ENCODE measurements around the gene DRAM1. TPM values are rescaled to one million over a fixed set of nuclear protein-coding genes. Genes with fewer than 3 reads are reported as not detected.

Gene DRAM1
- total and polyA plus RNA-seq, 9 of the 15 experiments (the other 6 are each of a cell fraction or from before 2014, with no cell fraction given): 1.4 to 4.3 (median 2.7) TPM

DNA sequence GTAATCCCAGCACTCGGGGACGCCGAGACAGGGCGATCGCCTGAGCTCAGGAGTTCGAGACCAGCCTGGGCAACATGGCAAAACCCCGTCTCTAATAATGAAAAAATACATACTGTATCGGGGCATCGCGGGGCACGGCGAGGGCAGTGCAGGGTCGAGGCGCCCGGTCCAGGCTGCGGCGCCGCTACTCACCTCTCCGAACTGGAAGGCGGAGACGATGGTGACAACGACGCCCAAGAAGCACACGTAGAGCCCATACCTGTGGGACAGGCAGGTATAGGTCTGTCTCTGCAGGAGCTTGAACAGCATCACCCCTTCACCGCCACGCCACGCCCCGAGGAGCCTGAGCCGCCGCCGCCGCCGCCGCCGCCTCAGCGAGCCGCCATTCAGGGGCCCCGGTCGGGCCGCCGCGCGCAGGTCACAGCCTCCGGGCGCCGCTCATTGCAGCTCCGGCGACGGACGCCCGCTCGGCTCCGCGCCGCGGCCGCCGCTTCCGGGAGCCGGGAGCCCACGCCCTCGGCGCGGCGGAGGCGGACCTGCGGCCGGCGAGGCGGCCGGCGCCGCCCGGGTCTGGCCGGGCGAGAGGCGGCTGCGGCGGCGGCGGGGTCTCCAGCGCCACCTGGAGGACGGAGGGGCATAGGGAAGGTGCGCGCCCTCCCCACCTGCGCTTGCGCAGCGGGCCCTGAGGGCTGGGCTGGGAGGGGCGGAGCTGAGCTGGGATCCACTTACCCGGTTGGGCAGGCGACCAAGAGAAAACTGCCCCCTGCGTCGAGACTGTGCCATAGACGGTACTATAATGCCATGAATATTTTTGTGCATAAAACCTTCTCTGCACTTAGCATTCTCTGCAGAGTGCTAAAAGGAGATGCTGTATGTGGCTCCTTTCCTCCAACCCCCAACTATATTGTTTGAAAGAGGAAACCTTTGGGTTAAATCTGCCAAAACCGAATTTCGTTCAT, 46.7 kb upstream of the DRAM1 start, which contains the start of gene GNPTAB:
Gene GNPTAB (minus strand): TSS at position 593 of the 959 bp plus-strand sequence. CDS start 284 bp downstream, at position 309.
- intact Hi-C loops (cut with micrococcal nuclease) (loop anchor here (1.0 to 10.0 kb wide), 4 partner anchors 38 to 256 kb away; no protein-coding TSS in a partner anchor), in situ Hi-C loops (cut with MboI) (loop anchor here (5.0 kb wide), 1 partner anchor 53 kb away; no protein-coding TSS in a partner anchor)
- WGBS (ENCODE audit: insufficient coverage, low coverage, missing lambda C conversion rate): under 1% methylated on average over 77 of the region's 96 CpGs
- peak within 1 kb of the TSS; percentile 89 for H3K4me3 ChIP-seq
- CTCF ChIA-PET (ENCODE audit: low intra/inter-chr PET ratio): interaction anchor here (0.5 to 3.1 kb wide), 5 partner anchors 57 to 871 kb away, joined by 3 to 23 read pairs (median 4); no protein-coding TSS in a partner anchor
- ATAC-seq (peak; percentile 94), DNase-seq (ENCODE audit: extremely low read depth in 1 of 4, low spot score in 3 of 4) (peak; percentile 96 to 99 (median 98)), FAIRE-seq (peak; percentile 91)
- H3K36me3 ChIP-seq (ENCODE audit: control insufficient read depth, insufficient read depth, low read length): peaks cover 5% of the 10 kb centered on the region; the same call in 1 of the 3 replicates
- peak within 1 kb of the TSS; percentile 91 for H3K4me2 ChIP-seq (ENCODE audit: insufficient read depth, low read length)
- no peaks in the 10 kb centered on the region for H3K27me3 ChIP-seq (ENCODE audit: control insufficient read depth in 2 of 2, insufficient read depth in 2 of 2, low read length in 2 of 2)
- H3K9me3 ChIP-seq (replicated peaks; ENCODE audit: control insufficient read depth, insufficient read depth, low read depth, low read length): no peaks in the 10 kb centered on the region
- H2AFZ ChIP-seq (ENCODE audit: low read depth, low read length): peak within 1 kb of the TSS; percentile 99
- H3K79me2 ChIP-seq (ENCODE audit: control insufficient read depth, insufficient read depth, low read length): peaks cover 43% of the 10 kb centered on the region
- peaks cover 13 to 33% of the 10 kb centered on the region in 2 experiments for H3K4me1 ChIP-seq (replicated peaks in 1 of 2; ENCODE audit: control insufficient read depth in 2 of 2, insufficient read depth in 2 of 2, low read length in 2 of 2)
- H4K20me1 ChIP-seq (replicated peaks; ENCODE audit: control insufficient read depth, insufficient read depth, low read length): no peaks in the 10 kb centered on the region
- POLR2A ChIA-PET: interaction anchor here (0.7 to 7.5 kb wide), 6 partner anchors 15 to 423 kb away, joined by 3 to 41 read pairs (median 4); partner anchors contain the start of genes ARL1 and DRAM1
- no TSS peak for BruUV-seq (replicated peaks)
- H3K9ac ChIP-seq (ENCODE audit: insufficient read depth in 1 of 2, low read depth in 2 of 2, low read length in 2 of 2): peak within 1 kb of the TSS; percentile 78 to 99
- no peaks in the 10 kb centered on the region for H3K9me1 ChIP-seq (ENCODE audit: control insufficient read depth, insufficient read depth, low read length)
- peak within 1 kb of the TSS; percentile 77 for H3K27ac ChIP-seq (ENCODE audit: extremely low read depth, low read depth, low read length)
- TF ChIP-seq DMBX1 (CRISPR knock-in tag; IDR thresholded peaks at IDR 0.05; ENCODE audit: borderline replicate concordance) (no peak), NFXL1 (CRISPR knock-in tag; IDR thresholded peaks at IDR 0.05) (no peak), ZNF41 (CRISPR knock-in tag; conservative IDR thresholded peaks at IDR 0.05) (no peak), CREM (IDR thresholded peaks at IDR 0.05; ENCODE audit: low read depth) (peak; percentile 42; the same call in 1 of the 2 replicates), RBM22 (IDR thresholded peaks at IDR 0.05; ENCODE audit: low read depth, low read length, poor library complexity, severe bottlenecking) (no peak), ZNF511 (CRISPR knock-in tag; IDR thresholded peaks at IDR 0.05) (no peak), ZNF79 (CRISPR knock-in tag; IDR thresholded peaks at IDR 0.05; ENCODE audit: low read depth) (no peak), MAZ (CRISPR knock-in tag; conservative IDR thresholded peaks at IDR 0.05 in 1 of 2, IDR thresholded peaks at IDR 0.05 in 1 of 2) (peak in 1 of 2 experiments; percentile 42; a peak in 1 of 4 replicates), E2F6 (IDR thresholded peaks at IDR 0.05; ENCODE audit: borderline replicate concordance in 1 of 2, extremely low read depth in 1 of 2, insufficient read depth in 1 of 2, insufficient read length in 1 of 2, low read depth in 1 of 2, low read length in 1 of 2, poor library complexity in 1 of 2, severe bottlenecking in 1 of 2) (peak in 1 of 2 experiments; percentile 32), YY1 (IDR thresholded peaks at IDR 0.05; ENCODE audit: borderline replicate concordance in 1 of 3, control insufficient read depth in 1 of 3, extremely low read depth in 1 of 3, insufficient read depth in 3 of 3, insufficient read length in 1 of 3, insufficient replicate concordance in 2 of 3, low read depth in 1 of 3, low read length in 2 of 3) (peak in 2 of 3 experiments; percentile 79 to 80)
- TF ChIP-seq, protein P1, sequence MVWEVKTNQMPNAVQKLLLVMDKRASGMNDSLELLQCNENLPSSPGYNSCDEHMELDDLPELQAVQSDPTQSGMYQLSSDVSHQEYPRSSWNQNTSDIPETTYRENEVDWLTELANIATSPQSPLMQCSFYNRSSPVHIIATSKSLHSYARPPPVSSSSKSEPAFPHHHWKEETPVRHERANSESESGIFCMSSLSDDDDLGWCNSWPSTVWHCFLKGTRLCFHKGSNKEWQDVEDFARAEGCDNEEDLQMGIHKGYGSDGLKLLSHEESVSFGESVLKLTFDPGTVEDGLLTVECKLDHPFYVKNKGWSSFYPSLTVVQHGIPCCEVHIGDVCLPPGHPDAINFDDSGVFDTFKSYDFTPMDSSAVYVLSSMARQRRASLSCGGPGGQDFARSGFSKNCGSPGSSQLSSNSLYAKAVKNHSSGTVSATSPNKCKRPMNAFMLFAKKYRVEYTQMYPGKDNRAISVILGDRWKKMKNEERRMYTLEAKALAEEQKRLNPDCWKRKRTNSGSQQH (CRISPR knock-in tag; IDR thresholded peaks at IDR 0.05): no peak
- TF ChIP-seq, protein P2, sequence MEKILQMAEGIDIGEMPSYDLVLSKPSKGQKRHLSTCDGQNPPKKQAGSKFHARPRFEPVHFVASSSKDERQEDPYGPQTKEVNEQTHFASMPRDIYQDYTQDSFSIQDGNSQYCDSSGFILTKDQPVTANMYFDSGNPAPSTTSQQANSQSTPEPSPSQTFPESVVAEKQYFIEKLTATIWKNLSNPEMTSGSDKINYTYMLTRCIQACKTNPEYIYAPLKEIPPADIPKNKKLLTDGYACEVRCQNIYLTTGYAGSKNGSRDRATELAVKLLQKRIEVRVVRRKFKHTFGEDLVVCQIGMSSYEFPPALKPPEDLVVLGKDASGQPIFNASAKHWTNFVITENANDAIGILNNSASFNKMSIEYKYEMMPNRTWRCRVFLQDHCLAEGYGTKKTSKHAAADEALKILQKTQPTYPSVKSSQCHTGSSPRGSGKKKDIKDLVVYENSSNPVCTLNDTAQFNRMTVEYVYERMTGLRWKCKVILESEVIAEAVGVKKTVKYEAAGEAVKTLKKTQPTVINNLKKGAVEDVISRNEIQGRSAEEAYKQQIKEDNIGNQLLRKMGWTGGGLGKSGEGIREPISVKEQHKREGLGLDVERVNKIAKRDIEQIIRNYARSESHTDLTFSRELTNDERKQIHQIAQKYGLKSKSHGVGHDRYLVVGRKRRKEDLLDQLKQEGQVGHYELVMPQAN (IDR thresholded peaks at IDR 0.05; ENCODE audit: borderline replicate concordance): no peak

Data from K562 (cell line).